Peyer's patch (tissue), 4 donors: ENCODE measurements around the gene CCDC187. TPM values are rescaled to one million over a fixed set of nuclear protein-coding genes. Genes with fewer than 3 reads are reported as not detected.

Experiments used
- DNase-seq, 3 donors: peaks; one replicate each; pipeline ENCODE4 v3.0.0-alpha.2; 2017 to 2019
- H3K27ac ChIP-seq, 4 donors: fragments of 200-600 bp; sonication (generic); one replicate each; pipeline ENCODE4 v1.5.1; 2016 to 2019
- H3K27me3 ChIP-seq, 2 donors: fragments of 200-600 bp; sonication (generic); one replicate each; pipeline ENCODE4 v1.5.1; 2019
- H3K36me3 ChIP-seq, 3 donors: fragments of 200-600 bp; sonication (generic); one replicate each; pipeline ENCODE4 v1.5.1; 2016 to 2019
- H3K4me1 ChIP-seq, 4 donors: fragments of 200-600 bp; sonication (generic); one replicate each; pipeline ENCODE4 v1.5.1; 2016 to 2019
- H3K4me3 ChIP-seq, 4 donors: fragments of 200-600 bp; sonication (generic); 1 replicate in 3 of 4; 2 replicates in 1 of 4; pipeline ENCODE4 v1.5.1; 2016 to 2019; ENCODE audit warnings: mild to moderate bottlenecking in 1 of 4
- H3K9me3 ChIP-seq, 4 donors: fragments of 200-600 bp; sonication (generic); one replicate each; pipeline ENCODE4 v1.5.1; 2016 to 2019; ENCODE audit warnings: mild to moderate bottlenecking in 1 of 4
- POLR2A ChIP-seq, 2 donors: fragments of 450-650 bp; IDR thresholded peaks; one replicate each; pipeline ENCODE4 v1.5.1; 2017; ENCODE audit warnings: antibody characterized with exemption in 2 of 2, mild to moderate bottlenecking in 2 of 2, moderate library complexity in 2 of 2
- total RNA-seq, 4 donors: library from RNA; depleted of rRNA; stranded (reverse); fragments of >200 nt; gene quantifications; one replicate each; pipeline ENCODE4 v1.1.0, GENCODE V29; 2016
- TF ChIP-seq, protein P1 (sequence below), 6 experiments: fragments of 450-650 bp in 4 of 6; fragments of 200-600 bp in 2 of 6; sonication (generic) in 1 of 6; IDR thresholded peaks; one replicate each; pipeline ENCODE4 v1.5.1; 2017 to 2019; ENCODE audit warnings: antibody characterized with exemption in 6 of 6, mild to moderate bottlenecking in 3 of 6, moderate library complexity in 1 of 6

CCDC187 gene
- total RNA-seq, 4 donors from 2014 or later = 0.35 to 1.0 (median 0.67) TPM; not detected in 1

DNA sequence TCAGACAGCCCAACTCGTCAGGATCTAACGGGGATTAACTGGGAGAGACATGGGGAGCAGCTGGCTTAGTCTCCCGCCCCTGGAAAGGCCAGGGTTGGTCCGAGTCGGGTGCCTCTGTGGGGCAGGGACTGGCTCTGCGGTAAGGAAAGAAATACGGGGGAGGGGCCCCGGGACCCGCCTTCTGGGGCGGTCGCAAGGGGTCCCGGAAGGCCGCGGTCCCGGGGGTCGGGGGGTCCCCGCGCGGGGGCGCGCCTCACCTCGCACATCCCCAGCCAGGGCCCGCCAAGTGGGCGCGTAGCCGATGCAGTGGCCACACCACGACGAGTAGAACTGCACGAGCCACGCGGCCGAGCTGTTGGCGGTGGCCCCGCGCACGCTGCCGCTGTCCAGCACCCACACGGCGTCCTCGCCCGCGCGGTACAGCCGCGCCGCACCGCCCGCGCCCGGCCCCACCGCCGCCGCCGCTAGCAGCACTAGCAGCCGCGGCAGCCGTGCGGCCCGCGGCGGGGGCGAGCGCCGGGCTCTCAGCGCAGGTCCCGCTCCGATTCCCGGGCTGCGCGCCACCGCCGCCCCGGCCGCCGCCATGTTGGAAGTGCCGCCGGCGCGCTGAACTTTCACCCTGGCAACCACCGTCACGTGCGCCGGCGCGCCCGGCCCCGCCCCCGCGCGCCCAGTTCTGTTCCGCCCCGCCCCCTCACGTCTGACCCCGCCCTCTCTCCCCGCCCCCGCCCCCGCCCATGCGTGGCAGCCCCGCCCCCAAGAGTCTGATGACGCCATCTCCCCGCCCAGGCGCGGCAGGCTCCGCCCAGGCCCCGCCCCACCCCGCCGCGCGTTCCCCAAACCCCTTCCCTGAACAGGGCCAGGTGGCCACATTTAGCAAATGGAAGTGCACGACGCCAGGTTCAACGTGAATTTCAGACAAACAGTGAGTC, 58.4 kb downstream of the CCDC187 start, which contains the start of gene QSOX2:
TSS of gene QSOX2 (minus strand) at position 594 of the 932 bp plus-strand sequence. CDS start at position 585, 9 bp downstream.
- Histone ChIP-seq H3K4me3 (peak within 1 kb of the TSS; percentile 76 to 99 (median 94)), H3K27me3 (no peaks in the 10 kb centered on the region), H3K9me3 (no peaks in the 10 kb centered on the region), H3K4me1 (peaks cover 3 to 35% (median 24%) of the 10 kb centered on the region in 4 donors), H3K27ac (peak within 1 kb of the TSS; percentile 47 to 76 (median 58)), H3K36me3 (no peaks in the 10 kb centered on the region)
- DNase-seq = peak; percentile 82 to 91 (median 90)
- TF ChIP-seq, protein P1, sequence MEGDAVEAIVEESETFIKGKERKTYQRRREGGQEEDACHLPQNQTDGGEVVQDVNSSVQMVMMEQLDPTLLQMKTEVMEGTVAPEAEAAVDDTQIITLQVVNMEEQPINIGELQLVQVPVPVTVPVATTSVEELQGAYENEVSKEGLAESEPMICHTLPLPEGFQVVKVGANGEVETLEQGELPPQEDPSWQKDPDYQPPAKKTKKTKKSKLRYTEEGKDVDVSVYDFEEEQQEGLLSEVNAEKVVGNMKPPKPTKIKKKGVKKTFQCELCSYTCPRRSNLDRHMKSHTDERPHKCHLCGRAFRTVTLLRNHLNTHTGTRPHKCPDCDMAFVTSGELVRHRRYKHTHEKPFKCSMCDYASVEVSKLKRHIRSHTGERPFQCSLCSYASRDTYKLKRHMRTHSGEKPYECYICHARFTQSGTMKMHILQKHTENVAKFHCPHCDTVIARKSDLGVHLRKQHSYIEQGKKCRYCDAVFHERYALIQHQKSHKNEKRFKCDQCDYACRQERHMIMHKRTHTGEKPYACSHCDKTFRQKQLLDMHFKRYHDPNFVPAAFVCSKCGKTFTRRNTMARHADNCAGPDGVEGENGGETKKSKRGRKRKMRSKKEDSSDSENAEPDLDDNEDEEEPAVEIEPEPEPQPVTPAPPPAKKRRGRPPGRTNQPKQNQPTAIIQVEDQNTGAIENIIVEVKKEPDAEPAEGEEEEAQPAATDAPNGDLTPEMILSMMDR (IDR thresholded peaks at IDR 0.05) = no peak
- TF ChIP-seq POLR2A (IDR thresholded peaks at IDR 0.05) = peak in 1 of 2 donors; percentile 25

DNA sequence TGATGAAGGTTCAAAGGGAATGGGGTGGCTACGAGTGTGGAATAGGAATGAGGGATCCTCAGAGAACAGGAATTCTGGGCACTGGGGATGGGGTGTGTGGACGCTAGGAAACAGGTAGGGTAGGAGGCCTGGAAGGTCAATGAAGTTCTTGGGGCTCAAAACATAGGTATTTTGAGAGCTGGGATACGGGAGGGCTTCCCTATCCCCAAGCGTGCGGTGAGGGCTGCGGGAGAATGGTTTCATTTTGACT, 59.0 kb downstream of the CCDC187 start:
- no peaks in the 10 kb centered on the region for H3K36me3 ChIP-seq
- no peak for DNase-seq
- no peaks in the 10 kb centered on the region for H3K27me3 ChIP-seq
- peak overlapping the region; percentile 76 to 99 (median 94) for H3K4me3 ChIP-seq
- H3K9me3 ChIP-seq = no peaks in the 10 kb centered on the region
- H3K4me1 ChIP-seq = peaks cover 3 to 38% (median 26%) of the 10 kb centered on the region in 4 donors
- H3K27ac ChIP-seq = peak overlapping the region in 3 of 4 donors; percentile 47 to 76 (median 64)
- no peak for TF ChIP-seq POLR2A (IDR thresholded peaks at IDR 0.05)
- TF ChIP-seq, protein P1 (IDR thresholded peaks at IDR 0.05) = no peak

DNA sequence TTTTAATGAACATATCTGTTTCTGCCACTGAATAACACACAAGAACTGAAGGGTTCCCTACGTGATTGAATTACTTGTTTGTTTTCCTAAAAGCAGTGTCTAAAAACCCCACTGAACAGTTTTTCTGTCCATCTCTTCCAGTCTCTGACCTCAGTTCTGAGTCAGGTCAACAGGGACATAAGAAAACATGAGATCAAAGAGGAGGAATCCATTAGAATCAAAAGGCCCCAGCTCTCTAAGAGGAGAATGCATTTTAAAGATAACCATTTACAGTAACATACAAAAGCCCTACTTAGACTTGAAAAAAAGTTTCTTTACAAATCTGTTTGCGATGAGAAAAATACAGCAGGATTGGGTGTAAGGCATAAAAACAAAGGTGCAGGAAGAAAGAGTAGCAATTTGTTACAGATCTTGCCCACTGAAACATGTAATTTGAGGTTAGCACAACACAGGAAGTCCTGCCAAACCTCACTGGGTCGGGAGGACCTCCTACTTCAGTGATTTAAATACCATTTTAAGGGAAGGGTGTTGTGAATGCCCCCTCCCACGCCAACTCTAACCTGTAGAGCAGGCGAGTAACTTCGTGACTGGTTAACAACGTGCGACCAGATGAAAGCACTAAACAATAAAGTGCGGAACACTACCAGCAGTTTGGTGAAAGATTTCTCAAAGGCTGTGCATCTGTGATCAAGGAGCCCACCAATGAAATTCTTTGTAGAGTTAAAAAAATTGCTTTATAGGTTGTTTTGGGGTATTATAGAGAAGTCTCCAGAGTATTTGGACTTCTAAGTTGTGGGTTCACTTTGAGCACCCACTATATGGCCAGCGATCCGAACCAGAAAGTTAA, 59.5 kb downstream of the CCDC187 start:
- H3K9me3 ChIP-seq = no peaks in the 10 kb centered on the region
- no peaks in the 10 kb centered on the region for H3K36me3 ChIP-seq
- H3K27me3 ChIP-seq = no peaks in the 10 kb centered on the region
- TF ChIP-seq, protein P1 (IDR thresholded peaks at IDR 0.05) = no peak
- TF ChIP-seq POLR2A (IDR thresholded peaks at IDR 0.05) = no peak
- H3K4me3 ChIP-seq = peak overlapping the region; percentile 76 to 99 (median 94)
- H3K27ac ChIP-seq = peak overlapping the region in 2 of 4 donors; percentile 47 to 76
- peak in 2 of 3 donors; percentile 76 to 79 for DNase-seq
- H3K4me1 ChIP-seq = peaks cover 3 to 41% (median 29%) of the 10 kb centered on the region in 4 donors

DNA sequence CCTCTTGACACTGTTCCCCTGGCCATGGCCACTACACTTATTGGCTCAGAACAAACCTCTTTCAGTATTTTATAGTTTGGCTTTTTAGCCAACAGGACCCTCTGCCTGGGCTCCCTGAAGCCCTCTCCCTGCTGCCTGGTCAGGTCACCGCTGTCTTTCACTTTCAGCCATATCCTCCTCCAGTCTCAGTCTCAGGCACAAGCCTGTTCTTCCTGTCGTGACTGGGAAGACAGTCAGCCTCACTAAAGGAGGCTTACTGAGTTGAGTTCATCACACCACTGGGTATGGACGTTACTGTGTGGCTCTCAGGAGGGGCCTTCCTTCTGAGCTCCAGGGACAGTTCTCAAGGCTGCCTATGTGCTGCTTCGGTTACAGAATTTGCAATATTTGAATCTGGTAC, 60.3 kb downstream of the CCDC187 start:
- Histone ChIP-seq H3K4me3 (no peak overlapping the region), H3K4me1 (peaks cover 3 to 44% (median 32%) of the 10 kb centered on the region in 4 donors), H3K36me3 (no peaks in the 10 kb centered on the region), H3K27ac (peak overlapping the region in 2 of 4 donors; percentile 40 to 76), H3K27me3 (no peaks in the 10 kb centered on the region), H3K9me3 (no peaks in the 10 kb centered on the region)
- no peak for TF ChIP-seq POLR2A (IDR thresholded peaks at IDR 0.05)
- TF ChIP-seq, protein P1 (IDR thresholded peaks at IDR 0.05) = no peak
- no peak for DNase-seq

DNA sequence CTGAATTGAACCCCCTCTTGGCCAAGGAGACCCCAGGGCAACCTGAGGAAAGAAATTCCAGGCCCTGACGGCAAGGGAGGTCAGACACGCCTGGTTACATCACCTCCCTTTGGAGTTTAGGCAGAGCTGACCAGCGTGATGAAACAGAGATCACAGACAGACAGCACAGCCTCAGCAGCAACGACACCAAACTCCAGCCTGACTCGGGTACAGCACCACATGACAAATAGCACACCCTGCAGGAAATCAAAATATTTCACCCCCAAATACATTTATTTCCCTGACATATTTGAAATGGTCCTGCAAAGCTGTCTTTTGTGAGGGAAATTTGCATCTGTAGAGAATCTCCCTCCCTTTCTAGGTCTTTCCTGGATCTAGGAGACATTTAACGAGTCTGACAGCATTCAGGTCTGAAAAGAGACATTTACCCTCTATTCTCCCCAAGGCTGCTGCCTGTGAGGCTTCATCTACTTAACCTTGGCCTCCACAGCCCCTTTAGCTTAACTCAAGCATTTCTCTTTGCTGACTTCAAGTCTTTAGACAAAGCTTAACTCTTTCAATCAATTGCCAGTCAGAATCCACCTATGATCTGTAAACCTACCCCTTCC, 60.9 kb downstream of the CCDC187 start:
- peak overlapping the region in 2 of 4 donors; percentile 40 to 76 for H3K27ac ChIP-seq
- no peaks in the 10 kb centered on the region for H3K36me3 ChIP-seq
- no peak for DNase-seq
- peaks cover 3 to 50% (median 33%) of the 10 kb centered on the region in 4 donors for H3K4me1 ChIP-seq
- TF ChIP-seq, protein P1 (IDR thresholded peaks at IDR 0.05) = peak in 1 of 6 experiments; percentile 12
- no peak for TF ChIP-seq POLR2A (IDR thresholded peaks at IDR 0.05)
- H3K9me3 ChIP-seq = no peaks in the 10 kb centered on the region
- peak overlapping the region in 1 of 4 donors; percentile 9 for H3K4me3 ChIP-seq
- H3K27me3 ChIP-seq = no peaks in the 10 kb centered on the region
